Small intestine (tissue), 7 donors: ENCODE data around the gene NTF3. TPM values are rescaled to one million over a fixed set of nuclear protein-coding genes. Genes with fewer than 3 reads are reported as not detected.

ENCODE experiments used
- DNase-seq, 2 donors: peaks; one replicate each; pipeline versions ENCODE4 v3.0.0 to v3.0.0-alpha.2; 2013
- FAIRE-seq: peaks from 2 replicates; lab custom pipeline; 2012; peaks lifted over from hg19 to GRCh38; lab: Jason Lieb, UNC
- H3K27ac ChIP-seq, 3 donors: one replicate each; pipeline ENCODE4 v1.5.1; 2013; ENCODE audit warnings: low read length in 2 of 3, mild to moderate bottlenecking in 2 of 3, control low read depth in 1 of 3, inconsistent platforms in 1 of 3, low read depth in 1 of 3, moderate library complexity in 1 of 3
- H3K27me3 ChIP-seq, 3 donors: one replicate each; pipeline ENCODE4 v1.6.1; 2013; ENCODE audit warnings: low read length in 3 of 3, inconsistent platforms in 1 of 3; ENCODE audit not compliant: control insufficient read depth in 3 of 3, insufficient read depth in 3 of 3
- H3K36me3 ChIP-seq, 3 donors: one replicate each; pipeline ENCODE4 v1.6.1; 2013; ENCODE audit warnings: low read length in 3 of 3, inconsistent platforms in 1 of 3, low read depth in 1 of 3, mild to moderate bottlenecking in 1 of 3, moderate library complexity in 1 of 3; ENCODE audit not compliant: control insufficient read depth in 3 of 3, insufficient read depth in 2 of 3
- H3K4me1 ChIP-seq, 3 donors: one replicate each; pipeline ENCODE4 v1.6.1; 2013; ENCODE audit warnings: low read length in 2 of 3, inconsistent platforms in 1 of 3, low read depth in 1 of 3, mild to moderate bottlenecking in 1 of 3, moderate library complexity in 1 of 3; ENCODE audit not compliant: control insufficient read depth in 3 of 3, insufficient read depth in 2 of 3
- H3K4me3 ChIP-seq, 3 donors: one replicate each; pipeline ENCODE4 v1.5.1; 2013; ENCODE audit warnings: low read length in 3 of 3, control low read depth in 1 of 3, inconsistent platforms in 1 of 3, low read depth in 1 of 3, mild to moderate bottlenecking in 1 of 3, moderate library complexity in 1 of 3
- H3K9me3 ChIP-seq, 2 donors: one replicate each; pipeline ENCODE4 v1.6.1; 2013; ENCODE audit warnings: low read depth in 1 of 2, low read length in 1 of 2; ENCODE audit not compliant: control insufficient read depth in 2 of 2, insufficient read depth in 1 of 2
- WGBS, 3 donors: extraction: QIAGEN DNeasy Blood & Tissue Kit; methylation state at CpG; one replicate each; pipeline ENCODE4 v1.1.7; 2013; 5-methylcytosine and 5-hydroxymethylcytosine counted together
- polyA plus RNA-seq, 4 donors: library from polyadenylated mRNA; stranded (reverse) in 3 of 4; unstranded in 1 of 4; fragments of 200-250 nt in 3 of 4; fragments of 120-200 nt in 1 of 4; gene quantifications; one replicate each; pipeline versions ENCODE4 v1.2.1 to v1.2.3, GENCODE V29; 2013
- donor health status: healthy with polysubstance abuse.
- donor health status: control.
- donor health status: control.
- donor health status: Bipolar disorder and iron deficiency.
- donor health status: healthy.

The NTF3 gene
- polyA plus RNA-seq, 4 donors: 1.4 to 4.9 (median 1.9) TPM

GRCh38 chr12:5437182-5437583 lies 5.3 kb downstream of the NTF3 start:
- Histone ChIP-seq H3K27ac (peak overlapping the region in 1 of 3 donors; percentile 7), H3K4me3 (no peak overlapping the region), H3K4me1 (peaks cover 0 to 10% (median 6%) of the 10 kb centered on the region in 3 donors), H3K36me3 (no peaks in the 10 kb centered on the region), H3K9me3 (no peaks in the 10 kb centered on the region), H3K27me3 (peaks cover 0 to 42% (median 3%) of the 10 kb centered on the region in 3 donors)
- WGBS, 3 donors: 66 to 70% (median 68%) methylated on average over 4 of the region's 4 CpGs
- FAIRE-seq: no peak
- no peak for DNase-seq

GRCh38 chr12:5437589-5437988 lies 5.7 kb downstream of the NTF3 start:
- DNase-seq: no peak
- Histone ChIP-seq H3K27me3 (peaks cover 0 to 38% (median 3%) of the 10 kb centered on the region in 3 donors), H3K9me3 (no peaks in the 10 kb centered on the region), H3K4me1 (peaks cover 0 to 8% (median 6%) of the 10 kb centered on the region in 3 donors), H3K36me3 (no peaks in the 10 kb centered on the region), H3K4me3 (no peak overlapping the region), H3K27ac (peak overlapping the region in 1 of 3 donors; percentile 7)
- no peak for FAIRE-seq
- WGBS, 3 donors: 63 to 83% (median 65%) methylated on average over 11 of the region's 11 CpGs

GRCh38 chr12:5438671-5439200 lies 6.8 kb downstream of the NTF3 start:
- no peaks in the 10 kb centered on the region for H3K36me3 ChIP-seq
- H3K27me3 ChIP-seq: peaks cover 0 to 27% (median 0%) of the 10 kb centered on the region in 3 donors
- H3K27ac ChIP-seq: no peak overlapping the region
- H3K4me1 ChIP-seq: peaks cover 0 to 6% (median 0%) of the 10 kb centered on the region in 3 donors
- peak in 1 of 2 donors; percentile 34 for DNase-seq
- H3K9me3 ChIP-seq: no peaks in the 10 kb centered on the region
- H3K4me3 ChIP-seq: no peak overlapping the region
- WGBS, 3 donors: 3 to 33% (median 13%) methylated on average over 4 of the region's 4 CpGs
- no peak for FAIRE-seq

- no peaks in the 10 kb centered on the region for H3K9me3 ChIP-seq
Measured at GRCh38 chr12:5439371-5439771, 7.5 kb downstream of the NTF3 start.

GRCh38 chr12:5439788-5440300 lies 7.9 kb downstream of the NTF3 start:
- Histone ChIP-seq H3K4me3 (no peak overlapping the region), H3K27me3 (peaks cover 0 to 16% (median 0%) of the 10 kb centered on the region in 3 donors), H3K27ac (no peak overlapping the region), H3K36me3 (no peaks in the 10 kb centered on the region), H3K4me1 (peaks cover 0 to 6% (median 0%) of the 10 kb centered on the region in 3 donors), H3K9me3 (no peaks in the 10 kb centered on the region)
- no peak for FAIRE-seq
- no peak for DNase-seq

More at GRCh38 chr12:5439371-5439771, 7.5 kb downstream of the NTF3 start:
- 65 to 73% (median 67%) methylated on average over 4 of the region's 4 CpGs for WGBS, 3 donors
- H3K4me3 ChIP-seq: no peak overlapping the region
- H3K27me3 ChIP-seq: peaks cover 0 to 21% (median 0%) of the 10 kb centered on the region in 3 donors
- DNase-seq: no peak
- FAIRE-seq: no peak
- no peaks in the 10 kb centered on the region for H3K36me3 ChIP-seq
- no peak overlapping the region for H3K27ac ChIP-seq
- H3K4me1 ChIP-seq: peaks cover 0 to 6% (median 0%) of the 10 kb centered on the region in 3 donors

GRCh38 chr12:5440978-5441377 lies 9.1 kb downstream of the NTF3 start:
- Histone ChIP-seq H3K4me1 (peaks cover 0 to 6% (median 0%) of the 10 kb centered on the region in 3 donors), H3K27ac (no peak overlapping the region), H3K9me3 (no peaks in the 10 kb centered on the region), H3K36me3 (no peaks in the 10 kb centered on the region), H3K27me3 (peaks cover 0 to 6% (median 0%) of the 10 kb centered on the region in 3 donors), H3K4me3 (no peak overlapping the region)
- 75 to 88% (median 77%) methylated on average over 7 of the region's 7 CpGs for WGBS, 3 donors
- DNase-seq (no peak), FAIRE-seq (no peak)

- Histone ChIP-seq H3K36me3 (no peaks in the 10 kb centered on the region), H3K9me3 (no peaks in the 10 kb centered on the region), H3K27ac (no peak overlapping the region), H3K27me3 (peaks cover 0 to 5% (median 0%) of the 10 kb centered on the region in 3 donors), H3K4me3 (no peak overlapping the region), H3K4me1 (peaks cover 0 to 6% (median 0%) of the 10 kb centered on the region in 3 donors)
- FAIRE-seq (no peak), DNase-seq (no peak)
- 75 to 84% (median 83%) methylated on average over 10 of the region's 10 CpGs for WGBS, 3 donors
Measured at GRCh38 chr12:5441497-5442236, 9.8 kb downstream of the NTF3 start.

- WGBS, 3 donors: 64 to 66% (median 64%) methylated on average over 11 of the region's 11 CpGs
- Histone ChIP-seq H3K4me3 (no peak overlapping the region), H3K27me3 (peaks cover 0 to 5% (median 0%) of the 10 kb centered on the region in 3 donors), H3K9me3 (no peaks in the 10 kb centered on the region), H3K27ac (no peak overlapping the region), H3K36me3 (no peaks in the 10 kb centered on the region), H3K4me1 (peaks cover 0 to 6% (median 0%) of the 10 kb centered on the region in 3 donors)
- FAIRE-seq (no peak), DNase-seq (peak; percentile 63 to 66)
Measured at GRCh38 chr12:5442251-5443006, 10.5 kb downstream of the NTF3 start.
